Measurements from ENCODE around the gene CACNG3. TPM values are rescaled to one million over a fixed set of nuclear protein-coding genes. Genes with fewer than 3 reads are reported as not detected.

Gene CACNG3
- total RNA-seq, 1 donor, result not detected

DNA sequence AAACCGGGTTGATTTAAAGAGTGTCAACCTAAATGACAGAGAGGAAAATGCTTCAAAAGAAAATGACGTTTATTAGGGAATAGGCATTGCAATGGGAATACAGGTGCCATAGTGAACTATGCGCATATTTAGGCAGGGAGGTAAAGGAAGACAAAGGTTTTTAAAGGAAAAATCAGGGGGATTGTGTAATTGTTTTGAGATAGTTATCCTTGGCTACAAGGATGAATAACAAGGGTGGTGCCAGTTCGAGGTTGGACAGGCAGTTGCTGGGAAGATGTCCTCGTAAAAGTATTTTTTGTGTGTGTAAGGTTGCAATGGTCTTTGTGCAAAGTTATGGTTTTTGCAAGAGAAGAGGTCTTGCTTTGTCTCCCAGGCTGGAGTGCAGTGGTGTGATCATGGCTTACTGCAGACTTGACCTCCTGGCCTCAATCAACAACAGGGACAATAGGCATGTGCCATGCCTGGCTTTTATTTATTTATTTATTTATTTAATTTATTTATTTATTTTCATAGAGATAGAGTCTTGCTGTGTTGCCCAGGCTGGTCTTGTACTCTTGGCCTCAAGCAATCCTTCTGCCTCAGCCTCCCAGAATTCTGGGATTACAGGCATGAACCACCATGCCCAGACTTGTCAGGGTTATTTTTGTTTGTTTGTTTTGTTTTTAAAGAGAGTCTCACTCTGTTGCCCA is 63.1 kb downstream of the CACNG3 start:
- TF ChIP-seq, protein P1, sequence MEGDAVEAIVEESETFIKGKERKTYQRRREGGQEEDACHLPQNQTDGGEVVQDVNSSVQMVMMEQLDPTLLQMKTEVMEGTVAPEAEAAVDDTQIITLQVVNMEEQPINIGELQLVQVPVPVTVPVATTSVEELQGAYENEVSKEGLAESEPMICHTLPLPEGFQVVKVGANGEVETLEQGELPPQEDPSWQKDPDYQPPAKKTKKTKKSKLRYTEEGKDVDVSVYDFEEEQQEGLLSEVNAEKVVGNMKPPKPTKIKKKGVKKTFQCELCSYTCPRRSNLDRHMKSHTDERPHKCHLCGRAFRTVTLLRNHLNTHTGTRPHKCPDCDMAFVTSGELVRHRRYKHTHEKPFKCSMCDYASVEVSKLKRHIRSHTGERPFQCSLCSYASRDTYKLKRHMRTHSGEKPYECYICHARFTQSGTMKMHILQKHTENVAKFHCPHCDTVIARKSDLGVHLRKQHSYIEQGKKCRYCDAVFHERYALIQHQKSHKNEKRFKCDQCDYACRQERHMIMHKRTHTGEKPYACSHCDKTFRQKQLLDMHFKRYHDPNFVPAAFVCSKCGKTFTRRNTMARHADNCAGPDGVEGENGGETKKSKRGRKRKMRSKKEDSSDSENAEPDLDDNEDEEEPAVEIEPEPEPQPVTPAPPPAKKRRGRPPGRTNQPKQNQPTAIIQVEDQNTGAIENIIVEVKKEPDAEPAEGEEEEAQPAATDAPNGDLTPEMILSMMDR (IDR thresholded peaks at IDR 0.05; ENCODE audit: insufficient read depth, low read depth, low read length), result no peak
- no peak overlapping the region for H3K4me3 ChIP-seq (ENCODE audit: low read depth, low read length)
- DNase-seq (ENCODE audit: low read depth), result no peak

DNA sequence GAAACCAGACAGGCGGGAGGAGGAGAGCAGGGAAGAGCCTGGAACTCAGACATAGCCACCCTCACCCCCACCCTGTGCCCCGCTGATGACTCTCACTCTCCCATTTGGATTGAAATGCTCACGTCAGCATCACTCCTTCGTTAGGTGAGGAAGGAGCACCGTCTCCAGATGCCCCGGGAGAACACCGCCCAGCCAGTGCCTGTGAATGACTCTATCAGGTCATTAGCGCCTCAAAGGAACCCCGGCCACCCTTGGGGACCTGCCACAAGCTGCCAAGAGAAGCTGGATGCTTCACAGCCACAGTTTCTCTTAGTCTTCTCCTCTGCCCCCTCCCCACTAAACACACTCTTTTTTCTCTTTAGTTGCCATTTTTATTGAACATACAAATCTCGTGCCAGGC is 66.0 kb downstream of the CACNG3 start:
- no peak overlapping the region for H3K4me3 ChIP-seq (ENCODE audit: low read depth, low read length)
- TF ChIP-seq, protein P1 (IDR thresholded peaks at IDR 0.05; ENCODE audit: insufficient read depth, low read depth, low read length), result no peak
- no peak for DNase-seq (ENCODE audit: low read depth)

DNA sequence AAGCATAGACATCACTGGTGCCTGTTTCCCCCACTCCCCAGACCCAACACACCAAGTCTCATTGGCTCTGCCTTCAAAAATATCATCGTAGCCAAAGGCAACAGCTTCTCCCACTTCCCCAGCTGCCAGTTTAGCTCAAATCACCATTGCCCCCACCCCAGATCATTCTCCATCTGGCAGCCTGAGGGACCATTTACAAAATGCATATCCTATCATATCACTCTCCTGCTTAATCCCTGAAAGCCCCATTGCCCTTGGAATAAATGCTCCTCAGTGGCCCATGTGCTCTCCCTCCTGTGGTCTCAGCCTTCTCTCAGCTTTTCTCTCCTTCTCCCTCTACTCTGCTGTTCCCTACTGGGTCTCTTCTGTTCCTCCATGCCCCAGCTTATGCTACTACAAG is 68.3 kb downstream of the CACNG3 start:
- no peak for DNase-seq (ENCODE audit: low read depth)
- TF ChIP-seq, protein P1 (IDR thresholded peaks at IDR 0.05; ENCODE audit: insufficient read depth, low read depth, low read length), result no peak
- no peak overlapping the region for H3K4me3 ChIP-seq (ENCODE audit: low read depth, low read length)

DNA sequence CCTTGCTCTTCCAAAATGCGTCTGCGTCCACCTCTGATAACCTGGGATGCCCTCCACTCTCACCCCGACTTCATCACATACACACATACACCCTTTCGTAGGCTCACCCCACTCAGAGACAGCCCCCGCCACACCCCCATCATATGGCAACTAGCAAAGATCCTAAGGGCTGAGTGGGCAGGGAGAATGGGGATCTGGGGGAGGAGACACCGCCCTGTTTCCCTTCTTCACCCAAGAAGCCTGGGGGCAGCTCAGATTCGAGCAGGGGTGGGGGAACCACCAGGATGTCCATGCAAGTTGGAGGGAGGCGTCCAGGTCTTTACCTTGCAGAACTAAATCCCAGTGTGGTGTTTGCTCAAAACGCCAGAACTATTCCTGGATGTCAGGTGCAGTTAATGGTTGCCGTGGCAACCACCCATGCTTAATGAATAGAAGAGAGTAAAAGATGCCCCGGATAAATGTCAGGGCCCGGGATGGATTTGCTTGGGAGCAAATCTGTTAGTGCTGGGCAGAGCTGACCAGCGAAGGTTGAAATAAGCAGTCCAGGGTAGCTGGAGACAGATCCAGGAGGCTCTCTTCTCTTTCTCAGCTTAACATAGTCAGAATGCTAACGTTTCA is 72.8 kb downstream of the CACNG3 start:
- DNase-seq (ENCODE audit: low read depth), result no peak
- TF ChIP-seq, protein P1 (IDR thresholded peaks at IDR 0.05; ENCODE audit: insufficient read depth, low read depth, low read length), result no peak
- no peak overlapping the region for H3K4me3 ChIP-seq (ENCODE audit: low read depth, low read length)

DNA sequence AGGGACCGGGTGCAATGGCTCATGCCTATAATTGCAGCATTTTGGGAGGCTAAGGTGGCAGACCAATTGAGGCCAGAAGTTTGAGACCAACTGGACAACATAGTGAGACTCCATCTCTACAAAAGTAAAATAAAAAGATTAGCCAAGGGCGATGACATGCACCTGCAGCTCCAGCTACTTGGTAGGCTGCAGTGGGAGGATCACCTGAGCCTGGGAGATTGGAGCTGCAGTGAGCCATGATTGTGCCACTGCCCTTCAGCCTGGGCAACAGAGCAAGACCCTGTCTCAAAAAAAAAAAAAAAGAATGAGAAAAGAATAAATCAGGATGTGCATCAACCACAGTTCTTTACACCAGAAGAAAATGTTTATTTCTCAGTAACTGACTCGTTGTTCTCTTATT is 76.0 kb downstream of the CACNG3 start:
- DNase-seq (ENCODE audit: low read depth), result no peak
- H3K4me3 ChIP-seq (ENCODE audit: low read depth, low read length), result no peak overlapping the region
- TF ChIP-seq, protein P1 (IDR thresholded peaks at IDR 0.05; ENCODE audit: insufficient read depth, low read depth, low read length), result no peak

DNA sequence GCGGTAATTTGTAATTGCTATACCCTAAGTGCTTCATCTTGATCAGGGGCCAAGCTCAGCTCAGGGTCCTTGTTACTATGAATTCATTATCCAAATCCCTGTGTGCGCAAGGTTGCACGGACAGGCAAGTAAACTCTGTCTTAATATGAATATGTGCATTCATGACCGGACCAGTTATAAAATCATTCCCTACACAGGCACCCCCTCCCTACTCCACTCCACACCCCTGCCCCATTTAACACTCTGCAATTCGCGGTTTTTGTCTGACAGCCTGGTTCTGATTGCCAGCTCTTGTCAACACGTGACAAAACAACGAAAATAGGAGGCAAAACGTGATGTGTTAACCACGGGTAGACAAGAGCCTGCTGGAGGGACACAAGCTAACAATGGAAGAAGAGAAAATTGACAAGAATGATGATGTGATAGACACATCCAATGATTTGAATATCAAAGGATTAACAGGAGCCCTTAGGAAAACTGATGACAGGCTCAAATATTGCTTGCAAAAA is 76.5 kb downstream of the CACNG3 start:
- TF ChIP-seq, protein P1 (IDR thresholded peaks at IDR 0.05; ENCODE audit: insufficient read depth, low read depth, low read length), result no peak
- no peak overlapping the region for H3K4me3 ChIP-seq (ENCODE audit: low read depth, low read length)
- no peak for DNase-seq (ENCODE audit: low read depth)
